Measurements from ENCODE around the gene JAK1.

The JAK1 gene

GRCh38 chr1:64854674-64855073, 111.7 kb downstream of the JAK1 start:
- no peak overlapping the region for H3K4me3 ChIP-seq (ENCODE audit: low read length)
- H3K9me3 ChIP-seq (ENCODE audit: insufficient read depth, low read depth, low read length), result no peaks in the 10 kb centered on the region
- no peak overlapping the region for H3K9ac ChIP-seq (ENCODE audit: low read depth, low read length)
- H3K36me3 ChIP-seq (ENCODE audit: insufficient read depth, low read length), result peaks cover 11% of the 10 kb centered on the region
- H3K4me1 ChIP-seq (ENCODE audit: insufficient read depth, low read length), result no peaks in the 10 kb centered on the region
- H3K27me3 ChIP-seq (ENCODE audit: insufficient read depth, low read length), result no peaks in the 10 kb centered on the region
- no peak overlapping the region for H3K27ac ChIP-seq (ENCODE audit: low read depth, low read length)
- 92% methylated on average over 5 of the region's 5 CpGs for WGBS

GRCh38 chr1:64851664-64852063, 114.7 kb downstream of the JAK1 start:
- Histone ChIP-seq H3K36me3 (ENCODE audit: insufficient read depth, low read length) (no peaks in the 10 kb centered on the region), H3K27me3 (ENCODE audit: insufficient read depth, low read length) (no peaks in the 10 kb centered on the region), H3K9ac (ENCODE audit: low read depth, low read length) (no peak overlapping the region), H3K4me3 (ENCODE audit: low read length) (no peak overlapping the region), H3K9me3 (ENCODE audit: insufficient read depth, low read depth, low read length) (no peaks in the 10 kb centered on the region), H3K27ac (ENCODE audit: low read depth, low read length) (no peak overlapping the region), H3K4me1 (ENCODE audit: insufficient read depth, low read length) (no peaks in the 10 kb centered on the region)
- 88% methylated on average over 7 of the region's 7 CpGs for WGBS

GRCh38 chr1:64850846-64851245, 115.5 kb downstream of the JAK1 start:
- H3K36me3 ChIP-seq (ENCODE audit: insufficient read depth, low read length), result no peaks in the 10 kb centered on the region
- H3K9me3 ChIP-seq (ENCODE audit: insufficient read depth, low read depth, low read length), result no peaks in the 10 kb centered on the region
- no peak overlapping the region for H3K27ac ChIP-seq (ENCODE audit: low read depth, low read length)
- no peaks in the 10 kb centered on the region for H3K4me1 ChIP-seq (ENCODE audit: insufficient read depth, low read length)
- H3K4me3 ChIP-seq (ENCODE audit: low read length), result no peak overlapping the region
- H3K9ac ChIP-seq (ENCODE audit: low read depth, low read length), result no peak overlapping the region
- H3K27me3 ChIP-seq (ENCODE audit: insufficient read depth, low read length), result no peaks in the 10 kb centered on the region
- WGBS, result 87% methylated on average over 10 of the region's 10 CpGs

GRCh38 chr1:64849942-64850341, 116.4 kb downstream of the JAK1 start:
- H3K27me3 ChIP-seq (ENCODE audit: insufficient read depth, low read length), result no peaks in the 10 kb centered on the region
- no peaks in the 10 kb centered on the region for H3K9me3 ChIP-seq (ENCODE audit: insufficient read depth, low read depth, low read length)
- 96% methylated on average over 11 of the region's 11 CpGs for WGBS
- H3K4me3 ChIP-seq (ENCODE audit: low read length), result no peak overlapping the region
- no peak overlapping the region for H3K9ac ChIP-seq (ENCODE audit: low read depth, low read length)
- H3K4me1 ChIP-seq (ENCODE audit: insufficient read depth, low read length), result no peaks in the 10 kb centered on the region
- H3K36me3 ChIP-seq (ENCODE audit: insufficient read depth, low read length), result no peaks in the 10 kb centered on the region
- no peak overlapping the region for H3K27ac ChIP-seq (ENCODE audit: low read depth, low read length)

- Histone ChIP-seq H3K9me3 (ENCODE audit: insufficient read depth, low read depth, low read length) (no peaks in the 10 kb centered on the region), H3K4me1 (ENCODE audit: insufficient read depth, low read length) (no peaks in the 10 kb centered on the region), H3K27ac (ENCODE audit: low read depth, low read length) (no peak overlapping the region), H3K4me3 (ENCODE audit: low read length) (no peak overlapping the region), H3K36me3 (ENCODE audit: insufficient read depth, low read length) (no peaks in the 10 kb centered on the region), H3K9ac (ENCODE audit: low read depth, low read length) (no peak overlapping the region), H3K27me3 (ENCODE audit: insufficient read depth, low read length) (no peaks in the 10 kb centered on the region)
- 96% methylated on average over 4 of the region's 4 CpGs for WGBS
Observed at GRCh38 chr1:64848803-64849202, 117.5 kb downstream of the JAK1 start.

GRCh38 chr1:64848136-64848535, 118.2 kb downstream of the JAK1 start:
- Histone ChIP-seq H3K9me3 (ENCODE audit: insufficient read depth, low read depth, low read length) (no peaks in the 10 kb centered on the region), H3K27ac (ENCODE audit: low read depth, low read length) (no peak overlapping the region), H3K27me3 (ENCODE audit: insufficient read depth, low read length) (no peaks in the 10 kb centered on the region), H3K4me1 (ENCODE audit: insufficient read depth, low read length) (no peaks in the 10 kb centered on the region), H3K9ac (ENCODE audit: low read depth, low read length) (no peak overlapping the region), H3K36me3 (ENCODE audit: insufficient read depth, low read length) (no peaks in the 10 kb centered on the region), H3K4me3 (ENCODE audit: low read length) (no peak overlapping the region)
- WGBS, result 88% methylated on average over 3 of the region's 3 CpGs

- Histone ChIP-seq H3K36me3 (ENCODE audit: insufficient read depth, low read length) (no peaks in the 10 kb centered on the region), H3K4me1 (ENCODE audit: insufficient read depth, low read length) (no peaks in the 10 kb centered on the region), H3K27ac (ENCODE audit: low read depth, low read length) (no peak overlapping the region), H3K4me3 (ENCODE audit: low read length) (no peak overlapping the region), H3K9me3 (ENCODE audit: insufficient read depth, low read depth, low read length) (no peaks in the 10 kb centered on the region), H3K9ac (ENCODE audit: low read depth, low read length) (no peak overlapping the region), H3K27me3 (ENCODE audit: insufficient read depth, low read length) (no peaks in the 10 kb centered on the region)
- WGBS, result 78% methylated on average over 4 of the region's 4 CpGs
Observed at GRCh38 chr1:64847666-64848065, 118.7 kb downstream of the JAK1 start.

- Histone ChIP-seq H3K4me1 (ENCODE audit: insufficient read depth, low read length) (no peaks in the 10 kb centered on the region), H3K9me3 (ENCODE audit: insufficient read depth, low read depth, low read length) (no peaks in the 10 kb centered on the region), H3K27ac (ENCODE audit: low read depth, low read length) (no peak overlapping the region), H3K36me3 (ENCODE audit: insufficient read depth, low read length) (no peaks in the 10 kb centered on the region), H3K9ac (ENCODE audit: low read depth, low read length) (no peak overlapping the region), H3K4me3 (ENCODE audit: low read length) (no peak overlapping the region), H3K27me3 (ENCODE audit: insufficient read depth, low read length) (no peaks in the 10 kb centered on the region)
- WGBS, result 89% methylated on average over 10 of the region's 10 CpGs
Observed at GRCh38 chr1:64846573-64847430, 119.5 kb downstream of the JAK1 start.

GRCh38 chr1:64845831-64846425, 120.4 kb downstream of the JAK1 start:
- H3K9ac ChIP-seq (ENCODE audit: low read depth, low read length), result no peak overlapping the region
- no peak overlapping the region for H3K4me3 ChIP-seq (ENCODE audit: low read length)
- no peaks in the 10 kb centered on the region for H3K9me3 ChIP-seq (ENCODE audit: insufficient read depth, low read depth, low read length)
- 0 out of 2 replicates have a peak, but pooled peaks cover 2% of the 10 kb centered on the region for H3K36me3 ChIP-seq (ENCODE audit: insufficient read depth, low read length)
- H3K27ac ChIP-seq (ENCODE audit: low read depth, low read length), result no peak overlapping the region
- WGBS, result 97% methylated on average over 13 of the region's 13 CpGs
- H3K4me1 ChIP-seq (ENCODE audit: insufficient read depth, low read length), result no peaks in the 10 kb centered on the region
- no peaks in the 10 kb centered on the region for H3K27me3 ChIP-seq (ENCODE audit: insufficient read depth, low read length)

- Histone ChIP-seq H3K9ac (ENCODE audit: low read depth, low read length) (no peak overlapping the region), H3K4me1 (ENCODE audit: insufficient read depth, low read length) (no peaks in the 10 kb centered on the region), H3K36me3 (ENCODE audit: insufficient read depth, low read length) (peaks cover 5% of the 10 kb centered on the region; the same call in 1 of the 2 replicates), H3K9me3 (ENCODE audit: insufficient read depth, low read depth, low read length) (no peaks in the 10 kb centered on the region), H3K4me3 (ENCODE audit: low read length) (no peak overlapping the region), H3K27me3 (ENCODE audit: insufficient read depth, low read length) (no peaks in the 10 kb centered on the region), H3K27ac (ENCODE audit: low read depth, low read length) (no peak overlapping the region)
- 95% methylated on average over 7 of the region's 7 CpGs for WGBS
Observed at GRCh38 chr1:64844609-64845008, 121.7 kb downstream of the JAK1 start.

GRCh38 chr1:64844175-64844574, 122.2 kb downstream of the JAK1 start:
- H3K9ac ChIP-seq (ENCODE audit: low read depth, low read length), result no peak overlapping the region
- peaks cover 10% of the 10 kb centered on the region for H3K36me3 ChIP-seq (ENCODE audit: insufficient read depth, low read length)
- H3K4me1 ChIP-seq (ENCODE audit: insufficient read depth, low read length), result no peaks in the 10 kb centered on the region
- H3K9me3 ChIP-seq (ENCODE audit: insufficient read depth, low read depth, low read length), result no peaks in the 10 kb centered on the region
- H3K27me3 ChIP-seq (ENCODE audit: insufficient read depth, low read length), result no peaks in the 10 kb centered on the region
- no peak overlapping the region for H3K4me3 ChIP-seq (ENCODE audit: low read length)
- 93% methylated on average over 7 of the region's 7 CpGs for WGBS
- no peak overlapping the region for H3K27ac ChIP-seq (ENCODE audit: low read depth, low read length)
